HG03103 (cell line): ENCODE results near the gene ASB2.

Source experiments
- ATAC-seq: cut with Tn5 transposase; IDR thresholded peaks from one replicate; pipeline ENCODE4 v1.9.1; 2021; ENCODE audit warnings: low read depth; ENCODE audit not compliant: unreplicated experiment

The ASB2 gene

DNA sequence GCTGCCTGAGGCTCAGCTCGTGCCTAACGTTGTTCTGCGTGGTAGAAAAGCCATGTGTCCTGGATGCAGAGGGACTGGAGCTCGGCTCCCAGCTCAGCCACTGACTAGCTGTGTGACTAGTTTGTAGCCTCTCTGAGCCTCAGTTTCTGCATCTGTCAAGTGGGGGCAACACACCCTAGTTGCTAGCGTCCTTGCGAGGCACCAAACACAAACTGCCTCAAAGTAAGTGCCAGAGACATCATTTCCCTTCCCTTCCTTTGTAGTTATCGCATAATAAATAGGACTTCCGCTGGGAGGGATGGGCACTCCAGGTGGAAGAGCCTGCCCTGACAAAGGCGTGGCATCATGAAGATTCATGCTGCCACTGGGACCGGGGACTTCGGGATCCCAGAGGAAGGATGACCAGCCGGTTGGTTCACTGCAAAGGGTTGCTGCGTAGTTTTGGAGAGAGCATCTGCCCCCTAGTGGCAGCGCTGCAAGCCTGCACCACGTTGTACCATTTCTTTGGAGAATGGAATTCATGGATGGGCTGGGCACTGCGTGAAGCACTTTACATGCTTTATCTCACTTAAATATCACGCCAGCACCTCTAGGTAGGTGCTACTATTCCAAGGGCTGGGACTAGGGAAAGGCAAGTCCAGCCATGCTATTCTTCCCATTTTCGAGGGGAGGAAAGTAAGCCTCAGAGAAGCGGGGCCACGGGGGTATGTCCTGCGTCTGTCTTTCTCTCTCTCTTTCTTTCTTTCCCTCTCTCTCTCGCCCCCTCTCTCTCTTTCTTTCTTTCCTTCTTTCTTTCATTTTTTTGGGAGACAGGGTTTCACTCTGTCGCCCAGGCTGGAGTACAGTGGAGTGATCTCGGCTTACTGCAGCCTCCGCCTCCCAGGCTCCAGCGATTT lies 25.4 kb upstream of the ASB2 start:
- no peak for ATAC-seq

DNA sequence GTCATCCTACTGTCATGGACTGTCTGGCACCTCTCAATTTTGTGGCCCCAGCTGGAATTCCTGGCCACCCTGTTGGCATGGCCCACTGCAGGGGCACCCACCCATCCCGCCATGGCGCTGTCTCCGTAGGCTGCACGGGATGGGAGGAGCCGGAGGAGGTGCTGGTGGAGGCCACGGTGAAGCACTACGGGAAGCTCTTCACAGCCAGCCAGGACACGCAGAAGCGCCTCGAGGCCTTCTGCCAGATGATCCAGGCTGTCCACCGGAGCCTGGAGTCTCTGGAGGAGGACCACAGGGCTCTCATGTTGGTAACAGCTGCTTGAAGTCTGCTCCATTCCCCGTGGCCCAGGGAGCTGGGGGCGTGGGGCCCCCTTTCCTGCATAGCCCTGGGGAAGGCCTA lies 24.6 kb upstream of the ASB2 start:
- ATAC-seq = no peak

DNA sequence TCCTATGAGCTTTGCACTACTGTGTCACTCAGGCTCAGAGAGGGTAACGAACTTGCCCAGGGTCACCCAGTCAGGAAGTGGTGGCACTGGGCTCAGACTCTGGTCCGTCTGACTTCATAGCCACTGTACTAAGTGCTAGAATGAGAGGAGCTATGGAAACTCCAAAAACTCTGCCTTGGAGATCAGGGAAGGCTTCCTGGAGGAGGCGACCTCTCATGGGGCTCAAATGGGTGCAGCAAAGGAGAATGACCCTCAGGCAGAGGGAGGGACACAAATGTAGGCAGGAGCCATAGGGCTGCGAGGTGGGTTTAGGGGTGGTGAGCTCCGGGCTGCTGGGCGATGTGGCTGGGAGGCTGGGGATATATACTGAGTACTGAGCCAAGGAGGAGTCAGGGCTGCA lies 23.9 kb upstream of the ASB2 start:
- ATAC-seq = no peak

DNA sequence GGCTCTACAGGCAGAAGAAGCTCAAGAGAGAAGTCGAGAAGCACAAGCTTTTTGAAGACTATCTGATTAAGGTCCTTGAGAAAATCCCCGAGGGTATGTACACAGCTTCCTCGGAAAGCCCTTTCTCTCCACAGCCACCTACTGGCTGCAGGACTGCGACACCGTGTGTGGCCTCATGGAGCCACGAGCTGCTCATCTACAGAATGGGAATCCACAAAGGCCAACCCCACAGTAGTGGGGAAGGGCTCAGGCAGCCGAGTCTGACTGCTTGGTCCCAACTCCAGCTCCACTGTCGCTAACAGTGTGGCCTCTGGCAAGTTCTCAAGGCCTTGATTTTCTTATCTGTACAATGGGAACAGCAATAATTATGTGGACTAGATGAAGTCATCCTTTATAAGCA lies 23.2 kb upstream of the ASB2 start:
- no peak for ATAC-seq

DNA sequence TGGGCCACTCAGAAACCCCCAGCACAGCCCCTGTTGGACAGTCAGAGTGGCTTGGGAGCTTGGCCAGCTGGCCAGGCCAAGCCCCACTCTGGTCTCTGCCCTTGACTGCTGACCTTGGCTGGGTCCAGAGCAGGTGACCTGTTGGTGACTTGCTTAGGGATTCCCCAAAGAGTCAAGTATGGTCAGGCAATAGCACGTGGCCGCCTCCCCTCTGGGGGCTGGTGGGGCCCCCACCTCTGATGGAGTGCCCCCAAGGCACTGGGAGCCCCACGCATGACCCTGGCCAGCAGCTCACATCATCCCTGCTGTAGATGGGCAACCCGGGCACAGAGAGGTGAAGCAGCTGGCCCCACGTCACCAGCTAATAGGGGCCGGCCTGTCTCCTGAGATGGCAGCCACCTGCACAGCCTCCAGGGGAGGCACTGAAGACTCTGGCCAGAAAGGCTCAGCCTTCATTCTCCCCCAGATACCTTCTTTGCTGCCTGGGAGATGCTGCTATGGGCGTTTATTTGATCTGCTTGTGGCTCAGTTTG lies 22.6 kb upstream of the ASB2 start:
- ATAC-seq = no peak

DNA sequence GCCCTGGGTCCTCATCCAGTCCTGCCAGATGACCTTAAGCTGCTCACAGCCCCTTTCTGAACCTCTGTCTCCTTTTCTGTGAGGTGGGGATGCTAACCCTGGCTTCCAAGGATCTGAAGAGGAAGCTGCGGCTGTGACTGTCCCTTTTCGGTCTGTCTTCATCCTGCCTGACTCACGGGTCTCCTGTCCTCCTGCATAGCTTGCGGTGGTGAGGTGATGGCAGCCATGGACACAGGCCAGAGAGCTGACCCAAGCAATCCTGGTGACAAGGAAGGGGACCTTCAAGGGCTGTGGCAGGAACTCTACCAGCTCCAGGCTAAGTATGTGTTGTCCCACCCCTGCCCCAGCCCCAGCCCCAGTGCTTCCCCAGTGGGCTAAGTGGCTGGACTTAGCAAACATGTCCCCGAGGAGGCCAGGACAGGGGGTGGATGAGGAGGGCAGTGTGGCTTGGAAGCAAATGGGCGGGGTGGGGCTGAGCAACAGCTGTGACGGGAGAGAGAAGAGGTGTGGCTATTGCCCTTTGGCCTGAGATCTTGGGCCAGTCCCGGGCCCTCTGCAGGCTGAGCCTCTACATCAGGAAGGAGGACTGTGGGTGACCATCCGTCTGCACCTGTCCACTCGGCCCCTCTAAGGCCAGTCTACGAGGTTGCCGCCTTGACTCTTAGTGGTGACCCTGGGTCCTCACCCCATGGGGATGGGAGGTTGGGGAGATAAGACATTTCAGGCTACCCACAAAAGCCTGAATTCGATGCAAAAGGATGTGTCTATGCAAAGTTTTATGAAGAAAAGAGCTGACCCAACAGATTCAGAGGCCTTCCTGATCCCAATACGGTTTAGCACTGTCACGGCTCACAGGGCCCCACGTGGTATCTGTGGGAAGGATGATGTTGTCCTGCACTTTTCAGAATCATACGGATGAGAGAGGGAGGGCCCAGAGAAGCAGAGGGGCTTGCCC lies 21.8 kb upstream of the ASB2 start:
- ATAC-seq = no peak

DNA sequence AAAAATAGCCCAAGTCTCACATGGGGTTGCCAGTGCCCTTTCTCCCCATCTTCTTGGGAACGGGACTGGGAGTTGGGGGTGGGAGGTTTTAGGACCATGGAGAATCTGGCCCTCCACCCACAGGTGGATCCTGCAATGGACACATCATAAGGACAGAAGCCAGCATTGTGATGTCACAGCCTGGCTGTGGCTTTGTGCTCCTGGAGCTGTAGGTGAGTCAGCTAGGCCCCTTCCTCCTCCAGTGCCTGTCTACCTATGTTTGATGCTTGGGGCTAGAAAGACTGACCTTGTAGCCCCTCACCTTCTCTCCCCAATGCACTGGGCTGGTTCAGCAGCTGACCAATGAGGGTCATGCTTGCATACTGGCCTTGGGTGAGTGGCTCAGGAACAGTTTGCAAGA lies 20.7 kb upstream of the ASB2 start, which contains the start of gene CCDC197:
Gene CCDC197 (plus strand): TSS at position 220 of the 400 bp plus-strand sequence. CDS start 831 bp downstream, outside the sequence.
- no peak for ATAC-seq

DNA sequence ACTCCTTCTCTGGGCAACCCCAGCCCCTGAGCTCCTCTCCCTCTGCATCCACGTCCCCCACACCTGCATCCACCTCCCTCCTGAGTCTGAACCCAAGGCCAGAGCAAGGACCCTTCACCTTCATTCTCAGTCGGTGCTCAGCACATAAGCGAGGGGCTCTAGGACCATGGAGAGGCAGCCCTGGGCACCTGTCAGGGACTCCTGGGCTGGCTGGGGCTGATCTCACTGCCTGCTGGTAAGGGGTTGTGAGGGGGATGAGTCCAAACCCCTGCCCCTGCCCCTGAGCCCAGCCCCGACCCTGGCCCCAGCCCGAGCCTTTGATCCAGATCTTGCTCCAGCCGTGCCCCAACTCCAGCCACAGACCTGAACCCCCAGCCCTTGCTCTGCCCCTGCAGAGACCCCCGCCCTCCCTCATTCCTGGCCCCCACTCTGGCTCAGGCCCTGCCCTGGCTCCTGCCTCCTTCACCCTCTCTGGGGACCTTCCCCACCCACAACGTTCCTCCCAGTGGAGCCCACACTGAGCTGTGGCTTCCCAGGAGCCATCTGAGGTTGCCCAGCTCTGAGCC lies 19.8 kb upstream of the ASB2 start:
- no peak for ATAC-seq

DNA sequence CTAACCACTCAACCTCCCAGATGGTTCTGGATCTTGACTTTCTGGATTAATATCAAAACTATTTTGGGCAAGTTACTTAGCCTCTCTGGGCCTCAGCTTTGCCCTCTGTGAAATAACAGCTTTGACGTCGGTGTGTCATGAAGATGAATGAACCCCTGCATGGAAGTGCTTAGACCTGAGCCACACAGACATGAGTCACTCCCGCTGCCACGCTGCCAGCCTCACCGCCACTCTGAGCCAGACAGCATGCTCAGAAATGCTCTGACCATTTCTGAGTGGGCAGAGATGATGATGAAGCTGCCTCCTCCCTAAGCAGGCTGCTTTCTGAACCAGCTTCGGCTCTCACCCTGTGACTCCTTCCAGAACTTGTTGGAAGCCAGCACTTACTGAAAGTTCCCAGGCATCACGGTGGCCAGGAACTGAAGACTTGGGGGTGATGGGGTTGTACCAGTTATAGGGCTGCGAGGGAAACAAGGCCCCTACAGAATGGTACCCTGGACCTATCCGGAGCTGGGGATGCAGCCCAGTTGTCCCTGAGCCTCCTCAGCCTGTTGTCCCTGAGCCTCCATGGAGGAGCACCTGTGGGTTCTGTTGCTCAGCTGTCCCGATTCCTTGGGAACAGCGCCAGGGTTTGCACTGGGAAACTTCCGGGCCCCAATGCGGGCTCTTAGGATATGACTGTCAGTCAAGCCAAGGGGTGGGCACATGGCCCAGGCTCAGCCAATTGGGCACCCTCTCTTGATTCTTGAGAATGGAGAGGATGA lies 18.7 kb upstream of the ASB2 start:
- ATAC-seq = no peak

DNA sequence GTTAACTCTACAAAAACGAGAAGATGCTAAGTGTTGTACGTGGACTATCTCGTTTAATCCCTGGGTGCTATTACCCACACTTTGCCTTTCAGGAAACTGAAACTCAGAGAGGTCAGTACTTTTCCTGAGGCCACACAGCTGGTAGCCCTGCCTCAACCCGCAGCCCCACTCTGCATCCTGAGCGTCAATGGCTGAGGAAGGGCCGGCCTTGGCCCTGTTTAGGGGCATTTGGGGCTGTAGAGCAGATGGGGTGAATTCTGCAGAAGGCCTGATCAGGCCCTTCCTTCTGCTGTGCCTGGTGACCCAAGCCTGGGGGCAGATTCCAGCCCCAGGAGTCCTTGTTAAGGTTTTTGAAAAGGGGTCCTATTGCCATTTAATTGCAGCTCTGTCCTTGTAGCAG lies 17.0 kb upstream of the ASB2 start:
- no peak for ATAC-seq

DNA sequence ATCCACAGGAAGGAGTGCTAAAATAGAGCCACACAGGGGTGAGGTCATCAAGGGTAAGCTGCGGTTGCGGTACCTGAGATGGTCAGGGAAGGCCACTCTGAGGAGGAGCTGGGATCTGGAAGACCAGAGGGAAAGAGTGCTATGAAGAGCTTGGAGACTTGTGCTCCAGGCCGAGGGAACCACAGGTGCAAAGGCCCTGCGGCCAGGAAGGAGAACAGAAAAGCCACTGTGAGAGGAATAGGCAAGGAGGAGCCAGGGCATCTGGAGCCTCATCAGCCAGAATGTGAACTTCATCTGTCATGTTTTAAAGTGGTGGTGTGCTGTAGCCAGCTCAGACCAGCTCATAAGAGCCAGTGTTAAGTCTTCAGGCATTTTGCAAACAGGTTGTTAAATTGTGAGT lies 15.3 kb upstream of the ASB2 start:
- no peak for ATAC-seq

DNA sequence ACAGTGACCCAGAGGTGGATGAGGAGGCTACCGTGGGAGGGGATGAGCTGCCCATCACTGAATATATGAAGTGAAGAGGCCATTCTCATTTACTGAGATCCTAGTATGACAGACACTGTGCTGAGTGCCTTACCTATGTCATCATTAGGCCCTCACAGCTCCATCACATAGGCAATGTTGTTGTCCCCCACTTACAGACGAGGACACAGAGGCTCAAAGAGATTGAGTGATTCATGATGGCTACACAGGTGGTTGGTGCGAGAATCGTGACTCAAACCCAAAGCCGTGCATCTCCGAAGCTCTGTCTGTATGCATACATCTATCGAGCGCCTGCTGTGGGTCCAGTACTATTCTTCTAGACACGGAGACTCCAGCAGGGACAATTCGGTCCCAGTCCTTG lies 14.8 kb upstream of the ASB2 start:
- no peak for ATAC-seq

DNA sequence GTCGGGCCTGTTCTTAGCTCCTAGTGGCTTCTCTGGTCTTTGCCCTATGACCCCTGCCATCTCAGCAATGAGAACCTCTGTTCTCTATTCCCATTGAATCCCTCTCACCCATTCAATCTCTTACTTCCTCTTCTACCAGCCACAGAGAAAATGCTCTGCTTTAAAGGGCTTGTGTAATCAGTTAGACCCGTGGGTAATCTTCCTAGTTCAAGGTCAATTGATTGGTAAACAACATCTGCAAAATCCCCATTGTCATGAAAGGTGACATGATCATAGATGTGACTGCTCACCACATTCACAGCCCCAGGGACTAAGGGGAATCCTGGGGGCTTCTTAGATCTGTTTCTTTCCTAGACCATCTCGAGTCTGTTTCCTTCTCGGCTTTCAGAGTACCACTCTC lies 13.6 kb upstream of the ASB2 start:
- ATAC-seq = no peak

DNA sequence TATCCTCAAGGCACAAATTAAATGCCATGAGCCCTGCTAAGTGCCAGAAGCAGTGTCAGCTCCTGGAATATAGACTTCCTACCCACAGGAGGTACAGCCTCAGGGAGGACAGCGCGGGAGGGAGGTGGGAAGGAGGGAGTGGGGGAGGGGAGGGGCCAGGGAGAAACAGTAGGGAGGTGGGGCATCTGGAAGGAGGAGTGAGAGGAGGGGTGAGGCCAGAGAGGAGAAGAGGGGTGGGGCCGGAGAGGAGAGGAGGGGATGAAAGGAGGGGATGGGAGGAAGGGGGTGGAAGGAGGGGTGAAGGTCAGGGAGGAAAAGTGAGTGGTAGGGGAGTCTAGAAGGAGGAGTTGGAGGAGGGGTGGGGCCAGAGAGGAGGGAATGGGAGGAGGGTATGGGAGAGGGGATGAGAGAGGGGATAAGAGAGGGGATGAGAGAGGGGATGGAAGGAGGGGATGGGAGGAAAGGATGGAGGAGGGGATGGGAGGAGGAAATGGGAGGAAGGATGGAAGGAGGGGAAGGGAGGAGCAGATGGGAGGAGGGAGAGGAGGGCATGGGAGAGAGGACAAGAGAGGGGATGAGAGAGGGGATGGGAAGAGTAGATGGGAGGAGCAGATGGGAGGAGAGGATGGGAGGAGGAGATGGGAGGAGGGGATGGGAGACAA lies 11.6 kb upstream of the ASB2 start:
- no peak for ATAC-seq

DNA sequence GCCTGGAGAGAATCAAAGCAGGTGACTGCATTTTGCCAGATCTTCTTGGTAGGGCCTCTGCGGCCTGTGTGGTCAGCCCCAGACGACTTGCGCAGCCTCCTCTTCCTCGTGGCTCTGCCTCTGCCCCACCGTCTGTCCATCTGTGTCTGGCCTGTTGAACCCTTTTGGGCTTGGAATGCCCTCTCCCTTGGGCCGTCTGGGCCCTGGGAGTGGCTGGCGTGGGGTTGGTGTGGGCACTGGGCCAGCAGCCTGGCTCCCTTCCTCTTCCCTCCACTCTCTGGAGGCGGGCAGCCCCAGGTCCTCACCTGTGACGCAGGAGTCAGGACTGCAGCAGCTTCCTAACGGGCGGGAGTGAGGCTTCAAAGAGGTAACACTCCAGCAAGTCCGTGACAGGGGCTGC lies 11.0 kb upstream of the ASB2 start:
- no peak for ATAC-seq

DNA sequence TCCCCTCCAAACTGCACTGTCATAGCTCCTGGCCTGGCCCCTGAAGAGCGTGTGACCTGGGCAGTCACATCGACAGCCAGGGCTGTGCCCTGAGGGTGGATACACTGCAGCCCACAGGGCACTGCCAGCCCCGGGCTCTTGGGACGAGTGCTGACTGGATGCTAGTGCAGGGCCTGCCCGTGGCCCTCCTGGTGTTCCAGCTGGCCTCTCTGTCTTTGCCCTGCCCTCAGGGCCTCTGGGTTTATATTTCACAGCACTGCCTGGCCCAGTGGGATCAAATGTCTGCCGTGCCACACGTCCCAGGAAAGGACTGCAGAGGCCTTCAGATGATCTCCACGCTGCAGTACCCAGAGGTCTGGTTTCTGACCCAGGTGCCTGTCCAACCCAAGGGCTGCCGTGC lies 10.6 kb upstream of the ASB2 start:
- no peak for ATAC-seq

DNA sequence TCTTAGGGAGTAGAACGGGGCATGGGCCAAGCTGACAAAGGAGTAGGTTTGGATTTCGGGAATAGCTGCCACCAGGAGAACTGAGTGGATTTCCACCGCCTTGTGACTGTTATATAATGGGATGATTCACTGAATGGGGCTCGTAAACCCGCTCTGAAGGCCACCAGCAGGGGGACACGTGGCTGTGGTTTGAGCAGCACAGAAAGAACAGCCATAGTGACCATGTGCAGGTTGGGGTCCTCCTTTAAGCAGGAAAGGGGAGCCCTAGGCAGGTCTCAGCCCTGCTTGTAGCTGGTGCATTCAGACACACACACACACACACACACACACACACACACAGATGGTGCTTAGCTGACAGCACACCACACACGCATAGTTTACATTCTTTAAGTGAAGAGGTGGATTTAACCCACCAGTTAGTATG lies 8.6 kb upstream of the ASB2 start:
- ATAC-seq = no peak

DNA sequence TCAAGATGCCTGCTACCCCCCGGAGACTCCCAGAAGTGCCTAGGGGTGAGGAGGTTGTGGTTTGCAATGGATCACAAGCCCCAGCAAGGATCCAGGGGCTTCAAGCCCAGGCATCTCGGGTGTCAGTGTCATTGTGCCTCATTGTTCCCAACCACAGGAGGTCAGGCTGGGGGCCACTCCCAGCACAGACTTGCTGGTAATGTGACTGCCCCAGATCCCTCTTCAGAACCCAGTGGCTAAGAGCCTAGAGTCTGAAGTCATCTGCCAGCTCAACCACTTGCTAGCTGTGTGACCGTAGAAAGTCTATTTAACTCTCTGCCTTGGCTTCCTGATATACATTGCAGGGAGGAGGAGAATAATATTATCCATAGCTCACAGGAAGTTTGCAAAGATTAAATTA lies 7.7 kb upstream of the ASB2 start:
- no peak for ATAC-seq

DNA sequence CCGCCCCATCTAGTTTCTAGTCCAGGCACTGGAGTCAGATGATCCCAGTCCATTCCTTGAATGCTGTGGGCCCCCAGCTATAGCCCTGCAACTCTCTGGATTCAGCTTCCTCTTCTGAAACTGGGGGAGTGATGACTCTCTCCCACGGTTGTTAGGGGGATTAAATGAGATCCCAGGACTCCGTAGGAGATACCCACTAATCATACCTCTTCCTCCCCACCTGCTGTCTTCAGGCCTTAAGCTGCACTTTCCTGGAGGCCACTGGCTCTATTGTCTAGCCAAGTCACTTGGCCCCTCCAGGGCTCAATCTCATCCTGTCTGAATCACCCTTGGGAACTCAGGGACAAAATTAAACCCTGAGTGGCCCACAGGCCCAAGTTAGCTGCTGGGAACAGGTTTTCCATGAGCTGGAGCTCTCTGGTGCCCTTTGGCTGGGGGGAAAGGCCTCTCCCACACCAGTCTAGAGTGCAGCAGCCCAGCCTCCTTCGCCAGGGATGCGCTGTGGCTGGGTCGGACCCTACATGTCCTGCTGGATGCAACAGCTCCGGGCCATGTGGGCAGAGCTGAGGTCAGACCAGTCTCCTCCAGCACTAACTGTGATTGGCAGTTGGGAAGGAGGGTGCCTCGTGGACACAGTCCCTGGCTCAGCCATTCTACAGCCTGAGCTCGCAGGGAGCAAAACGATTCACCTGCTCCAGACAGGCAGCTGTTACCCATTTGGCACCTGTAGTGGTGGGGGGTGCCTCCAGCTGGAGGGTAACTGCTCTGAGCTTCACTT lies 6.0 kb upstream of the ASB2 start:
- ATAC-seq = no peak
